Spleen (tissue), 11 donors: ENCODE results near the gene PRDM7. TPM values are rescaled to one million over a fixed set of nuclear protein-coding genes. Genes with fewer than 3 reads are reported as not detected.

Experiments used
- DNase-seq: peaks from one replicate; pipeline ENCODE4 v3.0.0-alpha.2; 2020
- H3K27ac ChIP-seq, 8 donors: fragments of 200-600 bp; sonication (generic) in 7 of 8; 1 replicate in 4 of 8; 2 replicates in 4 of 8; pipeline versions ENCODE4 v1.5.0 to v1.8.0; 2016 to 2021; ENCODE audit warnings: inconsistent platforms in 4 of 8, mild to moderate bottlenecking in 4 of 8, moderate library complexity in 1 of 8
- H3K27me3 ChIP-seq, 7 donors: fragments of 200-600 bp; sonication (generic) in 6 of 7; replicated peaks in 1 of 7; 1 replicate in 4 of 7; 2 replicates in 3 of 7; pipeline versions ENCODE4 v1.5.0 to v1.8.0; 2016 to 2021; ENCODE audit warnings: inconsistent platforms in 3 of 7, mild to moderate bottlenecking in 1 of 7
- H3K36me3 ChIP-seq, 6 donors: fragments of 200-600 bp; sonication (generic) in 5 of 6; 1 replicate in 4 of 6; 2 replicates in 2 of 6; pipeline versions ENCODE4 v1.5.0 to v1.8.0; 2016 to 2021; ENCODE audit warnings: inconsistent platforms in 2 of 6
- H3K4me1 ChIP-seq, 6 donors: fragments of 200-600 bp; sonication (generic) in 5 of 6; 1 replicate in 3 of 6; 2 replicates in 3 of 6; pipeline versions ENCODE4 v1.5.0 to v1.8.0; 2016 to 2021; ENCODE audit warnings: inconsistent platforms in 3 of 6
- H3K4me3 ChIP-seq, 8 donors: fragments of 200-600 bp; sonication (generic) in 7 of 8; 1 replicate in 4 of 8; 2 replicates in 4 of 8; pipeline versions ENCODE4 v1.5.0 to v1.8.0; 2016 to 2021; ENCODE audit warnings: inconsistent platforms in 4 of 8, mild to moderate bottlenecking in 4 of 8, moderate library complexity in 2 of 8
- H3K9me3 ChIP-seq, 8 donors: fragments of 200-600 bp; sonication (generic) in 7 of 8; 1 replicate in 4 of 8; 2 replicates in 4 of 8; pipeline versions ENCODE4 v1.5.0 to v1.8.0; 2016 to 2021; ENCODE audit warnings: inconsistent platforms in 4 of 8
- POLR2A ChIP-seq, 3 donors: fragments of 450-650 bp; IDR thresholded peaks; one replicate each; pipeline ENCODE4 v1.5.1; 2017; ENCODE audit warnings: antibody characterized with exemption in 3 of 3, mild to moderate bottlenecking in 1 of 3
- POLR2AphosphoS5 ChIP-seq, 3 donors: sonication (generic); formaldehyde crosslinking; IDR thresholded peaks; one replicate each; pipeline ENCODE4 v1.5.1; 2017; ENCODE audit warnings: antibody characterized with exemption in 3 of 3
- WGBS, 5 donors: extraction: QIAGEN DNeasy Blood & Tissue Kit in 3 of 5; methylation state at CpG; one replicate each; pipeline versions ENCODE4 v1.1.5 to v1.1.7; 2013 to 2018; 5-methylcytosine and 5-hydroxymethylcytosine counted together
- intact Hi-C: fragments of 100-400 bp; cut with DNase I; formaldehyde crosslinking; loops from one replicate; pipeline ENCODE4 v1.15.0; 2023; ENCODE audit warnings: low total_unique reads
- polyA plus RNA-seq, 3 donors: library from polyadenylated mRNA; stranded (reverse); fragments of 200-250 nt; gene quantifications; one replicate each; pipeline ENCODE4 v1.2.1, GENCODE V29; 2013
- total RNA-seq, 7 donors: library from RNA; depleted of rRNA in 3 of 7; stranded (reverse); fragments of >200 nt in 3 of 7; fragmentation: NEBNext Ultra II Directional in 4 of 7; extraction: Animal tissue kit (Norgen Biotek cat#: 25700) in 4 of 7; gene quantifications; one replicate each; pipeline versions ENCODE4 v1.1.0 to v1.2.1, GENCODE V29; 2016 to 2021
- TF ChIP-seq, protein P1 (sequence below), 11 experiments: fragments of 200-600 bp in 7 of 11; fragments of 450-650 bp in 4 of 11; sonication (generic) in 4 of 11; IDR thresholded peaks in 8 of 11; conservative IDR thresholded peaks in 3 of 11; 1 replicate in 7 of 11; 2 replicates in 4 of 11; pipeline versions ENCODE4 v1.4.0 to v1.8.0; 2016 to 2021; ENCODE audit warnings: antibody characterized with exemption in 11 of 11, inconsistent platforms in 4 of 11, mild to moderate bottlenecking in 1 of 11
- donor health status: healthy with polysubstance abuse.
- donor health status: DM: no; HTN: no; CAD: no; lungs with moderate emphysema.
- donor health status: DM: no; HTN: no; CAD: no.
- donor health status: Bipolar disorder and iron deficiency.
- donor health status: healthy.
- donor health status: DM: no; HTN: no; CAD: no.
- donor health status: DM: yes; HTN: yes; CAD: no.

The PRDM7 gene
- total and polyA plus RNA-seq, 10 donors, result not detected

GRCh38 chr16:90011908-90012501, 65.1 kb downstream of the PRDM7 start:
- H3K4me1 ChIP-seq, result peaks cover 8 to 47% (median 23%) of the 10 kb centered on the region in 6 donors
- whole genome bisulfite sequencing, 5 donors, result 83 to 91% (median 88%) methylated on average over 7 to 12 of the region's 12 CpGs
- DNase-seq, result no peak
- H3K27ac ChIP-seq, result no peak overlapping the region
- H3K27me3 ChIP-seq, result peaks cover 0 to 42% (median 0%) of the 10 kb centered on the region in 7 donors
- no peak overlapping the region for H3K4me3 ChIP-seq
- H3K36me3 ChIP-seq, result no peaks in the 10 kb centered on the region
- H3K9me3 ChIP-seq, result no peaks in the 10 kb centered on the region
- TF ChIP-seq POLR2AphosphoS5 (IDR thresholded peaks at IDR 0.05) (no peak), POLR2A (IDR thresholded peaks at IDR 0.05) (no peak)
- TF ChIP-seq, protein P1, sequence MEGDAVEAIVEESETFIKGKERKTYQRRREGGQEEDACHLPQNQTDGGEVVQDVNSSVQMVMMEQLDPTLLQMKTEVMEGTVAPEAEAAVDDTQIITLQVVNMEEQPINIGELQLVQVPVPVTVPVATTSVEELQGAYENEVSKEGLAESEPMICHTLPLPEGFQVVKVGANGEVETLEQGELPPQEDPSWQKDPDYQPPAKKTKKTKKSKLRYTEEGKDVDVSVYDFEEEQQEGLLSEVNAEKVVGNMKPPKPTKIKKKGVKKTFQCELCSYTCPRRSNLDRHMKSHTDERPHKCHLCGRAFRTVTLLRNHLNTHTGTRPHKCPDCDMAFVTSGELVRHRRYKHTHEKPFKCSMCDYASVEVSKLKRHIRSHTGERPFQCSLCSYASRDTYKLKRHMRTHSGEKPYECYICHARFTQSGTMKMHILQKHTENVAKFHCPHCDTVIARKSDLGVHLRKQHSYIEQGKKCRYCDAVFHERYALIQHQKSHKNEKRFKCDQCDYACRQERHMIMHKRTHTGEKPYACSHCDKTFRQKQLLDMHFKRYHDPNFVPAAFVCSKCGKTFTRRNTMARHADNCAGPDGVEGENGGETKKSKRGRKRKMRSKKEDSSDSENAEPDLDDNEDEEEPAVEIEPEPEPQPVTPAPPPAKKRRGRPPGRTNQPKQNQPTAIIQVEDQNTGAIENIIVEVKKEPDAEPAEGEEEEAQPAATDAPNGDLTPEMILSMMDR (IDR thresholded peaks at IDR 0.05 in 8 of 11, conservative IDR thresholded peaks at IDR 0.05 in 3 of 11), result no peak
- intact Hi-C loops, result no loop called here

DNA sequence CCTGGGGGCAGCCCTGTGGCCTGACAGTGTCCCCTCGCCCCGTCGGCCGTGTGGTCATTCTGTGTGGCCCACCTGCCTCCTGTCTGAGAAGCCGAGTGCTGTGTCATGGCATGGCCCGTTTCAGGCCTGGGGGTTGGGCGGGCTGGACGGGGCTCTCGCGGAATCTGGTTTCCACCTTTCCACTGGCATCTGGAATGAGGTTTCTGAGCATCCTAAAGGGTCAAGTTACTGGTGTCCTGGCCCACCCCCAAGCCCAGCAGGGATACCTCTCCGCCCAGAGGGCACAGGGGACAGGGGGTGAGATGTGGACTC, 65.7 kb downstream of the PRDM7 start:
- intact Hi-C loops, result no loop called here
- no peak overlapping the region for H3K27ac ChIP-seq
- H3K36me3 ChIP-seq, result no peaks in the 10 kb centered on the region
- peaks cover 0 to 36% (median 0%) of the 10 kb centered on the region in 7 donors for H3K27me3 ChIP-seq
- H3K4me3 ChIP-seq, result no peak overlapping the region
- no peak for TF ChIP-seq POLR2AphosphoS5 (IDR thresholded peaks at IDR 0.05)
- TF ChIP-seq, protein P1 (IDR thresholded peaks at IDR 0.05 in 8 of 11, conservative IDR thresholded peaks at IDR 0.05 in 3 of 11), result no peak
- TF ChIP-seq POLR2A (IDR thresholded peaks at IDR 0.05), result no peak
- no peaks in the 10 kb centered on the region for H3K9me3 ChIP-seq
- no peak for DNase-seq
- WGBS, 5 donors, result 75 to 80% (median 78%) methylated on average over 10 to 11 of the region's 11 CpGs; no CpG with 5 or more reads in 1 of the 5 donors
- H3K4me1 ChIP-seq, result peaks cover 8 to 47% (median 23%) of the 10 kb centered on the region in 6 donors

- no peak overlapping the region for H3K27ac ChIP-seq
- TF ChIP-seq POLR2A (IDR thresholded peaks at IDR 0.05) (no peak), POLR2AphosphoS5 (IDR thresholded peaks at IDR 0.05) (no peak)
- TF ChIP-seq, protein P1 (IDR thresholded peaks at IDR 0.05 in 8 of 11, conservative IDR thresholded peaks at IDR 0.05 in 3 of 11), result no peak
- DNase-seq, result no peak
- 65 to 75% (median 68%) methylated on average over 12 to 22 of the region's 22 CpGs for WGBS, 5 donors
- intact Hi-C loops, result no loop called here
- H3K9me3 ChIP-seq, result no peaks in the 10 kb centered on the region
- peaks cover 0 to 30% (median 0%) of the 10 kb centered on the region in 7 donors for H3K27me3 ChIP-seq
- no peaks in the 10 kb centered on the region for H3K36me3 ChIP-seq
- no peak overlapping the region for H3K4me3 ChIP-seq
- H3K4me1 ChIP-seq, result peaks cover 8 to 47% (median 23%) of the 10 kb centered on the region in 6 donors
Observed at GRCh38 chr16:90010676-90011507, 66.2 kb downstream of the PRDM7 start.
